ENCODE results near the gene NPM1.

NPM1 gene

GRCh38 chr5:171387970-171388815 lies 544 bp downstream of the NPM1 start (continued):
- TF ChIP-seq KLF16 (tag by site-specific recombination; IDR thresholded peaks at IDR 0.05) = no peak; the same call in none of the 2 replicates
- TF ChIP-seq ZNF645 (tag by site-specific recombination; IDR thresholded peaks at IDR 0.05) = no peak
- TF ChIP-seq ZNF501 (tag by site-specific recombination; IDR thresholded peaks at IDR 0.05) = no peak; the same call in 1 of the 2 replicates
- no peak for TF ChIP-seq ZNF23 (tag by site-specific recombination; IDR thresholded peaks at IDR 0.05; ENCODE audit: borderline replicate concordance)
- TF ChIP-seq ZNF560 (tag by site-specific recombination; IDR thresholded peaks at IDR 0.05; ENCODE audit: borderline replicate concordance) = no peak
- TF ChIP-seq ZNF473 (tag by site-specific recombination; IDR thresholded peaks at IDR 0.05) = 0 out of 2 replicates have a peak, but pooled peaks have one; percentile 12
- no peak for TF ChIP-seq ZNF621 (tag by site-specific recombination; IDR thresholded peaks at IDR 0.05)
- no peak for TF ChIP-seq OSR2 (tag by site-specific recombination; IDR thresholded peaks at IDR 0.05)
- TF ChIP-seq PRDM10 (tag by site-specific recombination; IDR thresholded peaks at IDR 0.05) = no peak
- TF ChIP-seq MYNN (tag by site-specific recombination; IDR thresholded peaks at IDR 0.05; ENCODE audit: borderline replicate concordance) = no peak
- TF ChIP-seq HOXA7 (CRISPR knock-in tag; IDR thresholded peaks at IDR 0.05; ENCODE audit: borderline replicate concordance) = no peak
- TF ChIP-seq, protein P1, sequence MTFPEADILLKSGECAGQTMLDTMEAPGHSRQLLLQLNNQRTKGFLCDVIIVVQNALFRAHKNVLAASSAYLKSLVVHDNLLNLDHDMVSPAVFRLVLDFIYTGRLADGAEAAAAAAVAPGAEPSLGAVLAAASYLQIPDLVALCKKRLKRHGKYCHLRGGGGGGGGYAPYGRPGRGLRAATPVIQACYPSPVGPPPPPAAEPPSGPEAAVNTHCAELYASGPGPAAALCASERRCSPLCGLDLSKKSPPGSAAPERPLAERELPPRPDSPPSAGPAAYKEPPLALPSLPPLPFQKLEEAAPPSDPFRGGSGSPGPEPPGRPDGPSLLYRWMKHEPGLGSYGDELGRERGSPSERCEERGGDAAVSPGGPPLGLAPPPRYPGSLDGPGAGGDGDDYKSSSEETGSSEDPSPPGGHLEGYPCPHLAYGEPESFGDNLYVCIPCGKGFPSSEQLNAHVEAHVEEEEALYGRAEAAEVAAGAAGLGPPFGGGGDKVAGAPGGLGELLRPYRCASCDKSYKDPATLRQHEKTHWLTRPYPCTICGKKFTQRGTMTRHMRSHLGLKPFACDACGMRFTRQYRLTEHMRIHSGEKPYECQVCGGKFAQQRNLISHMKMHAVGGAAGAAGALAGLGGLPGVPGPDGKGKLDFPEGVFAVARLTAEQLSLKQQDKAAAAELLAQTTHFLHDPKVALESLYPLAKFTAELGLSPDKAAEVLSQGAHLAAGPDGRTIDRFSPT (tag by site-specific recombination; IDR thresholded peaks at IDR 0.05) = no peak
- TF ChIP-seq GLIS2 (tag by site-specific recombination; IDR thresholded peaks at IDR 0.05) = no peak
- TF ChIP-seq, protein P2, sequence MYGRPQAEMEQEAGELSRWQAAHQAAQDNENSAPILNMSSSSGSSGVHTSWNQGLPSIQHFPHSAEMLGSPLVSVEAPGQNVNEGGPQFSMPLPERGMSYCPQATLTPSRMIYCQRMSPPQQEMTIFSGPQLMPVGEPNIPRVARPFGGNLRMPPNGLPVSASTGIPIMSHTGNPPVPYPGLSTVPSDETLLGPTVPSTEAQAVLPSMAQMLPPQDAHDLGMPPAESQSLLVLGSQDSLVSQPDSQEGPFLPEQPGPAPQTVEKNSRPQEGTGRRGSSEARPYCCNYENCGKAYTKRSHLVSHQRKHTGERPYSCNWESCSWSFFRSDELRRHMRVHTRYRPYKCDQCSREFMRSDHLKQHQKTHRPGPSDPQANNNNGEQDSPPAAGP (tag by site-specific recombination; IDR thresholded peaks at IDR 0.05) = 0 out of 2 replicates have a peak, but pooled peaks have one; percentile 41
- TF ChIP-seq ZNF768 (tag by site-specific recombination; IDR thresholded peaks at IDR 0.05) = no peak
- 0 out of 2 replicates have a peak, but pooled peaks have one; percentile 17 for TF ChIP-seq IKZF3 (tag by site-specific recombination; IDR thresholded peaks at IDR 0.05)
- TF ChIP-seq YY1 (tag by site-specific recombination; IDR thresholded peaks at IDR 0.05) = peak; percentile 16; the same call in 1 of the 2 replicates
- TF ChIP-seq, protein P3, sequence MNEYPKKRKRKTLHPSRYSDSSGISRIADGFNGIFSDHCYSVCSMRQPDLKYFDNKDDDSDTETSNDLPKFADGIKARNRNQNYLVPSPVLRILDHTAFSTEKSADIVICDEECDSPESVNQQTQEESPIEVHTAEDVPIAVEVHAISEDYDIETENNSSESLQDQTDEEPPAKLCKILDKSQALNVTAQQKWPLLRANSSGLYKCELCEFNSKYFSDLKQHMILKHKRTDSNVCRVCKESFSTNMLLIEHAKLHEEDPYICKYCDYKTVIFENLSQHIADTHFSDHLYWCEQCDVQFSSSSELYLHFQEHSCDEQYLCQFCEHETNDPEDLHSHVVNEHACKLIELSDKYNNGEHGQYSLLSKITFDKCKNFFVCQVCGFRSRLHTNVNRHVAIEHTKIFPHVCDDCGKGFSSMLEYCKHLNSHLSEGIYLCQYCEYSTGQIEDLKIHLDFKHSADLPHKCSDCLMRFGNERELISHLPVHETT (tag by site-specific recombination; IDR thresholded peaks at IDR 0.05) = 0 out of 2 replicates have a peak, but pooled peaks have one; percentile 26
- TF ChIP-seq ZNF555 (tag by site-specific recombination; conservative IDR thresholded peaks at IDR 0.05) = no peak
- TF ChIP-seq ZSCAN4 (tag by site-specific recombination; IDR thresholded peaks at IDR 0.05) = no peak
- peak; percentile 14; the same call in 1 of the 2 replicates for TF ChIP-seq ZNF18 (tag by site-specific recombination; IDR thresholded peaks at IDR 0.05)
- TF ChIP-seq ZNF423 (tag by site-specific recombination; IDR thresholded peaks at IDR 0.05) = no peak
- peak; percentile 57; the same call in 1 of the 2 replicates for TF ChIP-seq ZIC2 (tag by site-specific recombination; IDR thresholded peaks at IDR 0.05)
- no peak for TF ChIP-seq KLF8 (tag by site-specific recombination; IDR thresholded peaks at IDR 0.05)
- TF ChIP-seq ZNF791 (tag by site-specific recombination; IDR thresholded peaks at IDR 0.05) = no peak
- no peak for TF ChIP-seq ZFP69B (tag by site-specific recombination; IDR thresholded peaks at IDR 0.05)
